Activated naive CD8-positive, alpha-beta T cell treated with anti-CD3 and anti-CD28 coated beads, Interleukin-2, amount 50 U/mL, for 16 hours (primary cell): ENCODE results near the gene BCOR.

Source experiments
- DNase-seq: peaks from one replicate; pipeline ENCODE4 v3.0.0-alpha.2; 2020; ENCODE audit warnings: low read depth, low spot score

BCOR gene

GRCh38 chrX:40003428-40004245, 94.1 kb downstream of the BCOR start:
- DNase-seq, result no peak

- DNase-seq, result no peak
These were observed 94.7 kb downstream of the BCOR start for GRCh38 chrX:40003071-40003427.
